Right kidney (tissue), 1 donor: ENCODE measurements around the gene C1QL1.

Source experiments
- DNase-seq: peaks from one replicate; pipeline ENCODE4 v3.0.0-alpha.2; 2016

C1QL1 gene

GRCh38 chr17:44989552-44990138, 21.5 kb upstream of the C1QL1 start:
- DNase-seq = no peak

GRCh38 chr17:44988044-44988942, 20.2 kb upstream of the C1QL1 start:
- DNase-seq = no peak

- DNase-seq = no peak
These were observed 15.5 kb upstream of the C1QL1 start for GRCh38 chr17:44983563-44983962.

- no peak for DNase-seq
These were observed 14.1 kb upstream of the C1QL1 start for GRCh38 chr17:44982113-44982702.

- no peak for DNase-seq
These were observed 13.3 kb upstream of the C1QL1 start for GRCh38 chr17:44981221-44981968.

- no peak for DNase-seq
These were observed 11.4 kb upstream of the C1QL1 start for GRCh38 chr17:44979426-44979995.

GRCh38 chr17:44978807-44979206, 10.7 kb upstream of the C1QL1 start:
- no peak for DNase-seq

- no peak for DNase-seq
These were observed 9.9 kb upstream of the C1QL1 start for GRCh38 chr17:44977814-44978550.

GRCh38 chr17:44977065-44977464, 9.0 kb upstream of the C1QL1 start:
- no peak for DNase-seq

- no peak for DNase-seq
These were observed 8.1 kb upstream of the C1QL1 start for GRCh38 chr17:44976206-44976605.

GRCh38 chr17:44972953-44973352, 4.8 kb upstream of the C1QL1 start:
- DNase-seq = no peak

GRCh38 chr17:44971776-44972483, 3.8 kb upstream of the C1QL1 start:
- no peak for DNase-seq

GRCh38 chr17:44970136-44970741, 2.1 kb upstream of the C1QL1 start:
- peak; percentile 73 for DNase-seq

- no peak for DNase-seq
These were observed 1.2 kb upstream of the C1QL1 start for GRCh38 chr17:44969144-44969780.

- DNase-seq = no peak
These were observed 237 bp downstream of the C1QL1 start for GRCh38 chr17:44967907-44968224.

- DNase-seq = no peak
These were observed 837 bp downstream of the C1QL1 start for GRCh38 chr17:44967026-44967906.

GRCh38 chr17:44966348-44967025, 1.6 kb downstream of the C1QL1 start:
- DNase-seq = no peak

- DNase-seq = no peak
These were observed 2.4 kb downstream of the C1QL1 start for GRCh38 chr17:44965481-44966234.
